Thoracic aorta (tissue), 2 donors: Measurements from ENCODE around the gene SPEM3. TPM values are rescaled to one million over a fixed set of nuclear protein-coding genes. Genes with fewer than 3 reads are reported as not detected.

Source experiments
- ATAC-seq: fragments of 150-250 bp; one replicate; pipeline ENCODE4 v1.8.0; 2017; ENCODE audit warnings: low read depth; ENCODE audit not compliant: insufficient number of reproducible peaks, low FRiP score
- DNase-seq: peaks from one replicate; pipeline ENCODE4 v3.0.0-alpha.2; 2020; ENCODE audit warnings: low spot score
- H3K27ac ChIP-seq, 2 donors: fragments of 200-600 bp; sonication (generic); 1 replicate in 1 of 2; 2 replicates in 1 of 2; pipeline ENCODE4 v1.5.1; 2016; ENCODE audit warnings: mild to moderate bottlenecking in 2 of 2, moderate library complexity in 2 of 2
- H3K27me3 ChIP-seq: fragments of 200-600 bp; sonication (generic); replicated peaks from 2 replicates; pipeline ENCODE4 v1.6.0; 2016; ENCODE audit warnings: mild to moderate bottlenecking; ENCODE audit not compliant: insufficient read depth
- H3K36me3 ChIP-seq: fragments of 200-600 bp; sonication (generic); one replicate; pipeline ENCODE4 v1.5.1; 2016
- H3K4me1 ChIP-seq, 2 donors: fragments of 200-600 bp; sonication (generic); 1 replicate in 1 of 2; 2 replicates in 1 of 2; pipeline versions ENCODE4 v1.5.1 to v1.6.0; 2016; ENCODE audit warnings: low read depth in 2 of 2, mild to moderate bottlenecking in 1 of 2; ENCODE audit not compliant: control insufficient read depth in 1 of 2
- H3K4me3 ChIP-seq: fragments of 200-600 bp; sonication (generic); 2 replicates; pipeline ENCODE4 v1.5.1; 2016; ENCODE audit warnings: mild to moderate bottlenecking
- H3K9me3 ChIP-seq: fragments of 200-600 bp; sonication (generic); 2 replicates; pipeline ENCODE4 v1.5.1; 2016
- CTCF ChIP-seq: fragments of 200-600 bp; sonication (generic); IDR thresholded peaks from one replicate; pipeline ENCODE4 v1.5.1; 2019; ENCODE audit warnings: antibody characterized with exemption
- total RNA-seq, 2 donors: library from RNA; depleted of rRNA; stranded (reverse); fragments of >200 nt; gene quantifications; one replicate each; pipeline versions ENCODE4 v1.1.0 to v1.2.3, GENCODE V29; 2016

SPEM3 gene
- total RNA-seq, 2 donors from 2014 or later = not detected

GRCh38 chr17:7464081-7464480 lies 35.4 kb downstream of the SPEM3 start:
- no peak for ATAC-seq
- peaks cover 6 to 22% of the 10 kb centered on the region in 2 donors for H3K4me1 ChIP-seq
- no peak overlapping the region for H3K27ac ChIP-seq

GRCh38 chr17:7465597-7466275 lies 37.1 kb downstream of the SPEM3 start:
- DNase-seq (no peak), ATAC-seq (no peak)
- no peak for TF ChIP-seq CTCF
- peaks cover 6 to 32% of the 10 kb centered on the region in 2 donors for H3K4me1 ChIP-seq
- H3K36me3 ChIP-seq = peaks cover 37% of the 10 kb centered on the region
- H3K4me3 ChIP-seq = no peak overlapping the region
- no peak overlapping the region for H3K27ac ChIP-seq
- no peaks in the 10 kb centered on the region for H3K9me3 ChIP-seq
- no peaks in the 10 kb centered on the region for H3K27me3 ChIP-seq

More at GRCh38 chr17:7464081-7464480, 35.4 kb downstream of the SPEM3 start:
- Histone ChIP-seq H3K27me3 (no peaks in the 10 kb centered on the region), H3K9me3 (no peaks in the 10 kb centered on the region), H3K36me3 (peaks cover 37% of the 10 kb centered on the region), H3K4me3 (no peak overlapping the region)
- TF ChIP-seq CTCF = no peak
- no peak for DNase-seq

- Histone ChIP-seq H3K27ac (peak overlapping the region in 1 of 2 donors; percentile 13), H3K36me3 (peaks cover 33% of the 10 kb centered on the region), H3K27me3 (no peaks in the 10 kb centered on the region), H3K9me3 (no peaks in the 10 kb centered on the region), H3K4me3 (no peak overlapping the region), H3K4me1 (peaks cover 8 to 34% of the 10 kb centered on the region in 2 donors)
- DNase-seq (no peak), ATAC-seq (no peak)
- no peak for TF ChIP-seq CTCF
Measured at GRCh38 chr17:7466318-7466638, 37.6 kb downstream of the SPEM3 start.

- Histone ChIP-seq H3K27me3 (no peaks in the 10 kb centered on the region), H3K9me3 (no peaks in the 10 kb centered on the region), H3K4me1 (peaks cover 8 to 37% of the 10 kb centered on the region in 2 donors), H3K36me3 (peaks cover 30% of the 10 kb centered on the region), H3K27ac (peak overlapping the region in 1 of 2 donors; percentile 13), H3K4me3 (no peak overlapping the region)
- TF ChIP-seq CTCF = no peak
- ATAC-seq (no peak), DNase-seq (no peak)
Measured at GRCh38 chr17:7466639-7467341, 38.1 kb downstream of the SPEM3 start.

- Histone ChIP-seq H3K4me1 (peaks cover 8 to 44% of the 10 kb centered on the region in 2 donors), H3K36me3 (peaks cover 23% of the 10 kb centered on the region), H3K27ac (peak overlapping the region in 1 of 2 donors; percentile 13), H3K27me3 (no peaks in the 10 kb centered on the region), H3K4me3 (no peak overlapping the region), H3K9me3 (no peaks in the 10 kb centered on the region)
- no peak for DNase-seq
- no peak for TF ChIP-seq CTCF
- no peak for ATAC-seq
Measured at GRCh38 chr17:7467498-7467897, 38.8 kb downstream of the SPEM3 start.
